GM12878 (cell line): ENCODE measurements around the gene KIAA0319L. TPM values are rescaled to one million over a fixed set of nuclear protein-coding genes. Genes with fewer than 3 reads are reported as not detected.

ENCODE experiments used
- ATAC-seq: fragments of 200-7000 bp; cut with Tn5 transposase; 3 replicates; pipeline ENCODE4 v1.9.1; 2020; ENCODE audit warnings: mild to moderate bottlenecking, moderate library complexity
- BruUV-seq: library from RNA; stranded (reverse); fragments of 400-500 nt; replicated peaks from 2 replicates; lab custom pipeline; 2021; lab: Mats Ljungman, UMichigan
- CTCF ChIA-PET: fragments of 300-600 bp; sonication (Branson Sonifier 250); formaldehyde crosslinking; extraction: SDS; loops from one replicate; lab custom pipeline; 2021; ENCODE audit warnings: inconsistent platforms; lab: Yijun Ruan, JAX
- POLR2A ChIA-PET: fragments of 350-600 bp; formaldehyde crosslinking; extraction: SDS; loops from one replicate; lab custom pipeline; 2021; ENCODE audit warnings: inconsistent platforms; lab: Charles Lee
- RAD21 ChIA-PET: fragments of 300-600 bp; sonication (Branson Sonifier 250); formaldehyde crosslinking; loops from one replicate; lab custom pipeline; 2023; ENCODE audit warnings: antibody characterized with exemption; ENCODE audit not compliant: unreplicated experiment; lab: Charles Lee
- SMC1A ChIA-PET: fragments of 300-600 bp; sonication (Branson Sonifier 250); formaldehyde crosslinking; loops from one replicate; lab custom pipeline; 2023; ENCODE audit not compliant: unreplicated experiment, uncharacterized antibody; lab: Charles Lee
- DNase-seq: peaks from one replicate; pipeline ENCODE4 v3.0.0-alpha.2; 2011; ENCODE audit warnings: low read depth, low spot score
- FAIRE-seq: peaks from 3 replicates; lab custom pipeline; 2011; peaks lifted over from hg19 to GRCh38; lab: Jason Lieb, UNC
- H2AFZ ChIP-seq: 2 replicates; pipeline ENCODE4 v1.6.0; 2011; ENCODE audit warnings: low read depth, low read length, control low read depth; ENCODE audit not compliant: control insufficient read depth
- H3K27ac ChIP-seq: 2 replicates; pipeline ENCODE4 v1.5.1; 2011; ENCODE audit warnings: control low read depth; ENCODE audit not compliant: control insufficient read depth, insufficient read depth
- H3K27me3 ChIP-seq, 2 experiments: replicated peaks in 1 of 2; 2 replicates each; pipeline versions ENCODE4 v1.6.0 to v1.6.1; 2011; ENCODE audit warnings: low read length in 1 of 2; ENCODE audit not compliant: control insufficient read depth in 2 of 2, insufficient read depth in 2 of 2
- H3K36me3 ChIP-seq, 2 experiments: 2 replicates each; pipeline ENCODE4 v1.5.1; 2011; ENCODE audit warnings: low read length in 1 of 2; ENCODE audit not compliant: control insufficient read depth in 2 of 2, insufficient read depth in 2 of 2
- H3K4me1 ChIP-seq: 2 replicates; pipeline ENCODE4 v1.6.1; 2011; ENCODE audit warnings: mild to moderate bottlenecking, low read length, moderate library complexity, mixed read lengths; ENCODE audit not compliant: control insufficient read depth, insufficient read depth
- H3K4me2 ChIP-seq: 2 replicates; pipeline ENCODE4 v1.6.0; 2011; ENCODE audit warnings: control low read depth; ENCODE audit not compliant: control insufficient read depth, insufficient read depth
- H3K4me3 ChIP-seq: fragments of 200-600 bp; sonication (generic); 2 replicates; pipeline ENCODE4 v1.5.1; 2016
- H3K79me2 ChIP-seq: 2 replicates; pipeline ENCODE4 v1.6.0; 2011; ENCODE audit warnings: low read length; ENCODE audit not compliant: control insufficient read depth, insufficient read depth
- H3K9ac ChIP-seq: 2 replicates; pipeline ENCODE4 v1.8.0; 2011; ENCODE audit warnings: low read length, control low read depth, mixed read lengths; ENCODE audit not compliant: control insufficient read depth, insufficient read depth
- H3K9me3 ChIP-seq: replicated peaks from 3 replicates; pipeline ENCODE4 v1.5.1; 2011; ENCODE audit warnings: mild to moderate bottlenecking, low read length; ENCODE audit not compliant: control insufficient read depth, insufficient read depth
- H4K20me1 ChIP-seq: 2 replicates; pipeline ENCODE4 v1.6.0; 2011; ENCODE audit not compliant: control insufficient read depth, insufficient read depth
- BACH1 ChIP-seq: fragments of 450-650 bp; IDR thresholded peaks from 2 replicates; pipeline ENCODE4 v1.6.1; 2017; ENCODE audit warnings: mild to moderate bottlenecking, borderline replicate concordance
- BMI1 ChIP-seq: fragments of 450-650 bp; IDR thresholded peaks from 2 replicates; pipeline ENCODE4 v1.6.1; 2016; ENCODE audit warnings: mild to moderate bottlenecking, moderate library complexity, borderline replicate concordance
- CEBPZ ChIP-seq: fragments of 150-350 bp; IDR thresholded peaks from 2 replicates; pipeline ENCODE4 v1.6.1; 2016; ENCODE audit warnings: low read depth, low read length
- IKZF1 ChIP-seq: fragments of 450-650 bp; conservative IDR thresholded peaks from 2 replicates; pipeline ENCODE4 v1.6.1; 2017; ENCODE audit warnings: antibody characterized with exemption, mild to moderate bottlenecking
- IKZF2 ChIP-seq, 2 experiments: fragments of 450-650 bp; IDR thresholded peaks; 2 replicates each; pipeline ENCODE4 v1.6.1; 2017; ENCODE audit warnings: mild to moderate bottlenecking in 2 of 2, moderate library complexity in 2 of 2
- JUND ChIP-seq: IDR thresholded peaks from 2 replicates; pipeline ENCODE4 v1.6.1; 2012; ENCODE audit warnings: low read depth, mild to moderate bottlenecking, low read length, improper control_type of control experiment, moderate library complexity
- NKRF ChIP-seq: fragments of 450-650 bp; conservative IDR thresholded peaks from 2 replicates; pipeline ENCODE4 v1.6.1; 2017; ENCODE audit warnings: mild to moderate bottlenecking, moderate library complexity
- PML ChIP-seq: IDR thresholded peaks from 2 replicates; pipeline ENCODE4 v1.6.1; 2012; ENCODE audit warnings: low read length, inconsistent platforms
- POLR2AphosphoS2 ChIP-seq: IDR thresholded peaks from 2 replicates; pipeline ENCODE4 v1.6.1; 2011; ENCODE audit warnings: low read depth, mild to moderate bottlenecking, low read length, improper control_type of control experiment, moderate library complexity
- RELA ChIP-seq: fragments of 450-650 bp; IDR thresholded peaks from 2 replicates; pipeline ENCODE4 v1.8.0; 2014; ENCODE audit warnings: borderline replicate concordance; ENCODE audit not compliant: partially characterized antibody
- SIN3A ChIP-seq: IDR thresholded peaks from 2 replicates; pipeline ENCODE4 v1.6.1; 2012; ENCODE audit warnings: low read depth, low read length, improper control_type of control experiment
- ZNF217 ChIP-seq: fragments of 450-650 bp; IDR thresholded peaks from 2 replicates; pipeline ENCODE4 v1.6.1; 2017; ENCODE audit warnings: antibody characterized with exemption, mild to moderate bottlenecking
- WGBS: methylation state at CpG from one replicate; pipeline ENCODE4 v1.1.6; 2016; ENCODE audit warnings: low lambda C conversion rate; ENCODE audit not compliant: insufficient replicate concordance, insufficient coverage; ENCODE audit errors: missing lambda C conversion rate; 5-methylcytosine and 5-hydroxymethylcytosine counted together
- in situ Hi-C: fragments of 300-500 bp; cut with MboI; formaldehyde crosslinking; loops from 9 replicates; pipeline ENCODE4 v1.14.3; 2018; ENCODE audit warnings: mixed read lengths
- intact Hi-C: fragments of 100-400 bp; cut with micrococcal nuclease; formaldehyde crosslinking; loops from one replicate; pipeline ENCODE4 v1.14.2; 2022; ENCODE audit not compliant: unreplicated experiment
- polyA plus RNA-seq, 11 experiments: library from polyadenylated mRNA; depleted of rRNA in 4 of 11; unstranded in 6 of 11; stranded (reverse) in 5 of 11; fragments of >200 nt; fragmentation: Nextera tagmentation in 4 of 11; fragmentation: Illumina TruSeq in 1 of 11; extraction: Ambion mirVana in 4 of 11; extraction: Trizol in 1 of 11; gene quantifications; 1 replicate in 1 of 11; 2 replicates in 10 of 11; pipeline versions ENCODE4 v1.2.1 to v1.2.3, GENCODE V29; 2011 to 2016; ENCODE audit warnings: inconsistent platforms in 2 of 11, missing spikeins in 2 of 11, low read depth in 1 of 11
- total RNA-seq, 4 experiments: library from RNA; depleted of rRNA in 3 of 4; stranded (reverse); fragments of >200 nt in 3 of 4; fragmentation: Illumina TruSeq in 1 of 4; extraction: Trizol in 1 of 4; gene quantifications; 2 replicates each; pipeline versions ENCODE4 v1.2.1 to v1.2.3, GENCODE V29; 2013 to 2021

Gene KIAA0319L
- total and polyA plus RNA-seq, 10 of the 15 experiments (the other 5 are each of a cell fraction or from before 2014, with no cell fraction given): 2.6 to 57.8 (median 25.4) TPM

GRCh38 chr1:35502242-35502641 lies 55.0 kb downstream of the KIAA0319L start:
- intact Hi-C loops: no loop called here
- FAIRE-seq (no peak), DNase-seq (no peak), ATAC-seq (no peak)
- no peaks in the 10 kb centered on the region for H3K27me3 ChIP-seq
- TF ChIP-seq POLR2AphosphoS2 (no peak), ZNF217 (no peak), IKZF2 (IDR thresholded peaks at IDR 0.05) (no peak), RELA (no peak), BMI1 (no peak)
- H3K79me2 ChIP-seq: peaks cover 10% of the 10 kb centered on the region
- no peak overlapping the region for H3K4me2 ChIP-seq
- BruUV-seq: no TSS peak
- H4K20me1 ChIP-seq: no peaks in the 10 kb centered on the region
- POLR2A ChIA-PET: no interaction called here
- RAD21 ChIA-PET: interaction anchor here (0.9 to 1.0 kb wide), 2 partner anchors 36 to 51 kb away, joined by 3 to 4 read pairs; no protein-coding TSS in a partner anchor
- no peak overlapping the region for H3K27ac ChIP-seq
- no peak overlapping the region for H3K9ac ChIP-seq
- no peaks in the 10 kb centered on the region for H3K9me3 ChIP-seq
- peaks cover 17% of the 10 kb centered on the region for H3K4me1 ChIP-seq
- no peak overlapping the region for H3K4me3 ChIP-seq
- H3K36me3 ChIP-seq: no peaks in the 10 kb centered on the region; a peak in 2 of 4 replicates
- in situ Hi-C loops: no loop called here
- no peak overlapping the region for H2AFZ ChIP-seq
- SMC1A ChIA-PET: interaction anchor here (0.6 to 1.0 kb wide), 2 partner anchors 34 to 284 kb away, joined by 3 read pairs; no protein-coding TSS in a partner anchor
- WGBS: 100% methylated on average over 2 of the region's 2 CpGs
- CTCF ChIA-PET: interaction anchor here (1.0 to 1.6 kb wide), 2 partner anchors 10 to 51 kb away, joined by 4 to 6 read pairs; no protein-coding TSS in a partner anchor

DNA sequence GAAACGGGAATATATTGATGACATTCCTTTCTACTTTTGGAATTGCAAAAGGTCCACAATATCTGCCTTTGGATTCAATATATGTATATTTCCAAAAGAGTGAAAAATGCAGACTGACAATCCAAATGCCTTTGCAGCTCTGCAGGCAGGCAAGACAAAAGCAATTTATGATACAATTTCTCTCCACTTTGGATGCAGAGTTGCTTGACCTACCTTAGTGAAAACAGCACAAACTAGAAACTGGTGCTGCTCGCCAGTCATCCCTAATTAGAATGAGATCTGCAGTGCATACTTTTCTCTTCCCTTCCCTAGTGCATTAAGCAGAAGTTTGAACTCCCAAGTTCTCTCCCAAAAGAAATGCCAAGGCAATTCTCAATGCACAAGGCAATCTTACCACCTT lies 56.8 kb downstream of the KIAA0319L start:
- BruUV-seq: no TSS peak
- Histone ChIP-seq H3K27ac (no peak overlapping the region), H3K4me2 (no peak overlapping the region), H3K27me3 (no peaks in the 10 kb centered on the region), H3K4me1 (peaks cover under 1% of the 10 kb centered on the region; the same call in 1 of the 2 replicates), H3K36me3 (no peaks in the 10 kb centered on the region; a peak in 2 of 4 replicates), H2AFZ (no peak overlapping the region), H4K20me1 (no peaks in the 10 kb centered on the region), H3K79me2 (peaks cover 2% of the 10 kb centered on the region), H3K9me3 (no peaks in the 10 kb centered on the region), H3K4me3 (no peak overlapping the region), H3K9ac (no peak overlapping the region)
- no peak for DNase-seq
- ChIA-PET SMC1A (interaction anchor here (0.6 to 3.1 kb wide), 7 partner anchors 12 to 201 kb away, joined by 3 to 20 read pairs (median 3); no protein-coding TSS in a partner anchor), POLR2A (no interaction called here), CTCF (interaction anchor here (1.1 to 1.2 kb wide), 2 partner anchors 32 to 49 kb away, joined by 3 read pairs; no protein-coding TSS in a partner anchor), RAD21 (interaction anchor here (1.0 to 3.0 kb wide), 2 partner anchors 36 to 49 kb away, joined by 4 to 16 read pairs; no protein-coding TSS in a partner anchor)
- no peak for FAIRE-seq
- 97% methylated on average over 2 of the region's 2 CpGs for WGBS
- ATAC-seq: no peak
- intact Hi-C loops (no loop called here), in situ Hi-C loops (no loop called here)
- no peak for TF ChIP-seq NKRF
- TF ChIP-seq JUND: no peak
- TF ChIP-seq PML: no peak
- TF ChIP-seq IKZF1: no peak
- no peak for TF ChIP-seq SIN3A
- TF ChIP-seq CEBPZ: no peak
- TF ChIP-seq BACH1: no peak
